HEK293T (cell line): ENCODE measurements around the gene TTC22.

ENCODE experiments used
- ELF4 ChIP-seq: fragments of 450-650 bp; IDR thresholded peaks from 2 replicates; pipeline ENCODE4 v1.6.1; 2017; ENCODE audit warnings: antibody characterized with exemption
- FOXA1 ChIP-seq: fragments of 450-650 bp; IDR thresholded peaks from 2 replicates; pipeline ENCODE4 v1.6.1; 2016; ENCODE audit warnings: mild to moderate bottlenecking
- NFRKB ChIP-seq: fragments of 450-650 bp; IDR thresholded peaks from 2 replicates; pipeline ENCODE4 v1.6.1; 2016; ENCODE audit warnings: mild to moderate bottlenecking, moderate library complexity

- no peak for TF ChIP-seq NFRKB
- no peak for TF ChIP-seq FOXA1
- no peak for TF ChIP-seq ELF4
Observed at GRCh38 chr1:54738244-54738643, 62.9 kb downstream of the TTC22 start.
